CD4-positive, alpha-beta T cell treated with Interleukin-6 for 4 hours (primary cell): Measurements from ENCODE around the gene FREM2.

ENCODE experiments used
- DNase-seq: peaks from one replicate; pipeline ENCODE4 v3.0.0-alpha.2; 2020; ENCODE audit warnings: mixed read lengths

The FREM2 gene

DNA sequence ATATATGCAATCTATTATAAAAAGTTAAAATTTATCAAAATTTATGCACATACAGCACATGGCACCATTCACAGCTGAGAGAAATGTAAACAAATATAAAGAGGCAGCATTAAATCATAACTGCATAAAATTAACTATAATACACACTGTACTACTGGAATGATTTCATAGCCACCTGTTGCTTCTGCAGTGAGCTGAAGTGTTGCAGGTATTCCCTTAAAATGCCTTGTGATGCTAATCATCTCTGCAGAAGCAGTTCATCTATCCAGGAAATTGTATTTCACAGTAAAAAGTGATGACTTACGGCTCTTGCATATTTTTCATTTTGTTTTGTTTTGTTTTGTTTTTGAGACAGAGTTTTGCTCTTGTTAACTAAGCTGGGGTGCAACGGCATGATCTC lies 221.7 kb downstream of the FREM2 start:
- DNase-seq = no peak

DNA sequence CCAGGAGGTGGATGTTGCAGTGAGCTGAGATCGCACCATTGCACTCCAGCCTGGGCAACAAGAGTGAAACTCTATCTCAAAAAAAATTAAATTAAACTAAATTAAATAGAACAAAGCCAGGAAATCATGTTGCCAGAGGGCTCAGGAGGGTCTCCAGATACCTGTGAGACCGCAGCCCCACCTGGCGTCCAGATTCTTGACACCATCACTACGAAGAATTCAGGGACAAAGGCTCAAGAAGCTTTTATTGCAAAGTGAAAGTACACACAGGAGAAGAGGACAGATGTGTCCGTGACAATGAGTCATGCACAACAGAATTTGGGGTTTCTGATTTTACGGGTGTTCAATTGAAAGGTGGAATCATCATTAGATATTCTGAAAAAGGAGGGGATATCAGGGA lies 227.2 kb downstream of the FREM2 start:
- DNase-seq = no peak

DNA sequence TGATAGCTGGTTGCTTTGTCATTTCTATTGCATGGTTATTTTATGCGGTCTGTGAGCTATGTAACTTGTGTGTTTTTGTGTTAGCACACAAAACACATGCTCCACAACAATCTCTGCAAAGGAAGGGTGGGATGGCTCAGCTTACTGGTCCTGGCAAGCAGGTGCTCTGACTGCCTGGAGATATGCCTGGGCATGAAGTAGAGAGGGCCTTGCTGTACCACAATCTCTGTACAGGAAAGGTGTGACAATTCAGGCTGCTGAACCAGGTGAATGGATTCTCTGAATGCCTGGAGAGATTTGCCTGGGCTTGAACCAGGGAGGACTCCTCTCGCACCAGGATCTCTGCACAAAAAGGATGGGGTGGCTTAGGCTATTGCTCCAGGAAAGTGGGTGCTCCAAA lies 234.2 kb downstream of the FREM2 start:
- DNase-seq = no peak

DNA sequence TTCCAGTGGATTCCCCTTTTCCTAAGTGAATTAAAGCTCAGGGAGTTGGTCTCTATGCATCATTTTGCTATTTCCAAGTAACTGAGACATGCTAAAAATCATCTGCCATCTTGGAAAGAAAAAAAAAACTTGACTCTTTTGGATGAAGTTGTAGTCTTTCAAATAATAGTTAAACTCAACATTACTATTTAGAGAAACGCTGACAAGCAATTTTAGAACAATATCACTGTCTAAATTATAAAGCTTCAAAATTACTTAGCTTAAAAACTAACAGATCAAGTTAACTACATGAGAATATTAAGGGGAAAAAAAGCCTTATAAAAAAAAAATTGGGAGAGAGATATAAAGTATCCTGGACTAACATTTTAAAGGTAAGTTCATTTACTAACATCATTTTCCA lies 235.3 kb downstream of the FREM2 start:
- no peak for DNase-seq

DNA sequence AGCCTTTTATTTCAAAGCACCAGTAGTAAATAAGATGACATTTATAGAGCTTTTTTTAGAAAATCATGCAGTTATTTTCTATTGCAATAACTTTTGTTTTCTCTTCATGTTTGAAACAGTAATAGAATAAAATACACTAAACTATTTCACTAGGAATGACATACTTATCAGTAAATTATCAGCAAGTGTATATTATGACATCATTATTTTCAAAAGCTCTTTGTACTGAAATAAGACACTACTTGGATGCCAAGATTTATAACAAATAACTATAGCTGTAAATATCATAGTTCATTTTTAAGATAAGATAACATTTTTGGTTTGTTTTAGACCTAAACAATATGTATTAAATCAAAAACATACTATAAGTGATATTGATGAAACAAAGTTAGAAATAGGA lies 246.9 kb downstream of the FREM2 start:
- DNase-seq = no peak
